Measurements from ENCODE around the gene CASD1.

Gene CASD1

GRCh38 chr7:94594882-94595281 is 85.3 kb downstream of the CASD1 start:
- Histone ChIP-seq H3K4me2 (ENCODE audit: low read length) (no peak overlapping the region), H3K79me2 (ENCODE audit: low read length) (no peaks in the 10 kb centered on the region), H2AFZ (ENCODE audit: low read depth, low read length) (no peak overlapping the region), H3K27me3 (ENCODE audit: low read depth, low read length) (no peaks in the 10 kb centered on the region), H3K4me1 (ENCODE audit: low read length) (peaks cover 17% of the 10 kb centered on the region), H3K9ac (ENCODE audit: low read length) (no peak overlapping the region), H3K27ac (ENCODE audit: low read length) (no peak overlapping the region), H3K9me3 (ENCODE audit: insufficient read depth, low read length) (no peaks in the 10 kb centered on the region; the same call in 1 of the 2 replicates), H3K4me3 (ENCODE audit: low read length) (no peak overlapping the region), H4K20me1 (ENCODE audit: insufficient read depth, low read length) (no peaks in the 10 kb centered on the region), H3K36me3 (replicated peaks; ENCODE audit: low read depth, low read length) (no peaks in the 10 kb centered on the region)
- TF ChIP-seq EZH2phosphoT487 (IDR thresholded peaks at IDR 0.05; ENCODE audit: low read depth) = no peak

GRCh38 chr7:94595717-94596116 is 86.1 kb downstream of the CASD1 start:
- no peaks in the 10 kb centered on the region; the same call in 1 of the 2 replicates for H3K9me3 ChIP-seq (ENCODE audit: insufficient read depth, low read length)
- peaks cover 11% of the 10 kb centered on the region for H3K4me1 ChIP-seq (ENCODE audit: low read length)
- H3K4me3 ChIP-seq (ENCODE audit: low read length) = no peak overlapping the region
- H3K9ac ChIP-seq (ENCODE audit: low read length) = no peak overlapping the region
- TF ChIP-seq EZH2phosphoT487 (IDR thresholded peaks at IDR 0.05; ENCODE audit: low read depth) = no peak
- no peak for TF ChIP-seq CTCF (IDR thresholded peaks at IDR 0.05; ENCODE audit: low read depth, low read length)
- no peaks in the 10 kb centered on the region for H3K36me3 ChIP-seq (replicated peaks; ENCODE audit: low read depth, low read length)
- H3K79me2 ChIP-seq (ENCODE audit: low read length) = no peaks in the 10 kb centered on the region
- H4K20me1 ChIP-seq (ENCODE audit: insufficient read depth, low read length) = no peaks in the 10 kb centered on the region
- no peaks in the 10 kb centered on the region for H3K27me3 ChIP-seq (ENCODE audit: low read depth, low read length)
- H2AFZ ChIP-seq (ENCODE audit: low read depth, low read length) = no peak overlapping the region
- H3K27ac ChIP-seq (ENCODE audit: low read length) = no peak overlapping the region
- no peak overlapping the region for H3K4me2 ChIP-seq (ENCODE audit: low read length)

GRCh38 chr7:94600267-94600666 is 90.7 kb downstream of the CASD1 start:
- Histone ChIP-seq H3K27ac (ENCODE audit: low read length) (no peak overlapping the region), H4K20me1 (ENCODE audit: insufficient read depth, low read length) (no peaks in the 10 kb centered on the region), H3K36me3 (replicated peaks; ENCODE audit: low read depth, low read length) (peaks cover 8% of the 10 kb centered on the region), H3K4me1 (ENCODE audit: low read length) (peaks cover 11% of the 10 kb centered on the region), H3K4me3 (ENCODE audit: low read length) (no peak overlapping the region), H3K79me2 (ENCODE audit: low read length) (no peaks in the 10 kb centered on the region), H2AFZ (ENCODE audit: low read depth, low read length) (no peak overlapping the region), H3K9ac (ENCODE audit: low read length) (no peak overlapping the region), H3K4me2 (ENCODE audit: low read length) (no peak overlapping the region), H3K9me3 (ENCODE audit: insufficient read depth, low read length) (no peaks in the 10 kb centered on the region), H3K27me3 (ENCODE audit: low read depth, low read length) (no peaks in the 10 kb centered on the region)
- TF ChIP-seq EZH2phosphoT487 (IDR thresholded peaks at IDR 0.05; ENCODE audit: low read depth) (no peak), CTCF (IDR thresholded peaks at IDR 0.05; ENCODE audit: low read depth, low read length) (no peak)

GRCh38 chr7:94602181-94602580 is 92.6 kb downstream of the CASD1 start:
- peaks cover 18% of the 10 kb centered on the region for H3K36me3 ChIP-seq (replicated peaks; ENCODE audit: low read depth, low read length)
- no peak overlapping the region for H3K4me2 ChIP-seq (ENCODE audit: low read length)
- no peaks in the 10 kb centered on the region for H4K20me1 ChIP-seq (ENCODE audit: insufficient read depth, low read length)
- no peak overlapping the region for H2AFZ ChIP-seq (ENCODE audit: low read depth, low read length)
- H3K9me3 ChIP-seq (ENCODE audit: insufficient read depth, low read length) = peaks cover 13% of the 10 kb centered on the region; the same call in 1 of the 2 replicates
- H3K4me3 ChIP-seq (ENCODE audit: low read length) = no peak overlapping the region
- no peaks in the 10 kb centered on the region for H3K27me3 ChIP-seq (ENCODE audit: low read depth, low read length)
- H3K4me1 ChIP-seq (ENCODE audit: low read length) = peaks cover 28% of the 10 kb centered on the region
- H3K27ac ChIP-seq (ENCODE audit: low read length) = no peak overlapping the region
- H3K9ac ChIP-seq (ENCODE audit: low read length) = no peak overlapping the region
- no peak for TF ChIP-seq CTCF (IDR thresholded peaks at IDR 0.05; ENCODE audit: low read depth, low read length)
- TF ChIP-seq EZH2phosphoT487 (IDR thresholded peaks at IDR 0.05; ENCODE audit: low read depth) = no peak
- H3K79me2 ChIP-seq (ENCODE audit: low read length) = no peaks in the 10 kb centered on the region

All from OCI-LY3 (cell line).